ENCODE measurements around the gene METTL5. TPM values are rescaled to one million over a fixed set of nuclear protein-coding genes. Genes with fewer than 3 reads are reported as not detected.
"Not testable (repeated sequence)": the region's sequence is repeated elsewhere in the genome, so short reads cannot be mapped to it uniquely, and the experiment has no call there.

METTL5 gene
- total and polyA plus RNA-seq, 2 experiments from 2014 or later, result 60.7 to 61.0 TPM

- peaks cover 74% of the 10 kb centered on the region for H3K79me2 ChIP-seq
- H3K27me3 ChIP-seq, result no peaks in the 10 kb centered on the region
- H3K4me2 ChIP-seq, result no peak overlapping the region
- peaks cover 6% of the 10 kb centered on the region for H4K20me1 ChIP-seq (ENCODE audit: insufficient read depth, poor library complexity, severe bottlenecking)
- no peaks in the 10 kb centered on the region for H3K36me3 ChIP-seq (replicated peaks; ENCODE audit: insufficient read depth, low read depth)
- 82% methylated on average over 4 of the region's 4 CpGs for WGBS (ENCODE audit: low lambda C conversion rate, missing lambda C conversion rate)
- no peaks in the 10 kb centered on the region for H3K4me1 ChIP-seq (ENCODE audit: insufficient read depth)
- no peak overlapping the region for H3K4me3 ChIP-seq
- TF ChIP-seq EZH2 (IDR thresholded peaks at IDR 0.05; ENCODE audit: borderline replicate concordance) (no peak), CTCF (IDR thresholded peaks at IDR 0.05; ENCODE audit: poor library complexity) (no peak), EZH2phosphoT487 (IDR thresholded peaks at IDR 0.05; ENCODE audit: low read depth, severe bottlenecking, unreplicated experiment) (no peak)
- no peak for DNase-seq (ENCODE audit: low spot score)
- H3K27ac ChIP-seq, result no peak overlapping the region
- no peak overlapping the region for H2AFZ ChIP-seq
- H3K9me2 ChIP-seq (replicated peaks; ENCODE audit: insufficient read depth), result no peaks in the 10 kb centered on the region
- no peaks in the 10 kb centered on the region for H3K9me3 ChIP-seq (ENCODE audit: low read depth)
These were observed 35.4 kb upstream of the METTL5 start for GRCh38 chr2:169860149-169860548.

- Histone ChIP-seq H3K4me1 (ENCODE audit: insufficient read depth) (no peaks in the 10 kb centered on the region), H3K4me2 (no peak overlapping the region), H3K27ac (no peak overlapping the region), H3K4me3 (no peak overlapping the region), H2AFZ (no peak overlapping the region), H3K36me3 (replicated peaks; ENCODE audit: insufficient read depth, low read depth) (no peaks in the 10 kb centered on the region), H3K27me3 (no peaks in the 10 kb centered on the region), H4K20me1 (ENCODE audit: insufficient read depth, poor library complexity, severe bottlenecking) (peaks cover 6% of the 10 kb centered on the region), H3K9me3 (ENCODE audit: low read depth) (no peaks in the 10 kb centered on the region), H3K79me2 (peaks cover 74% of the 10 kb centered on the region), H3K9me2 (replicated peaks; ENCODE audit: insufficient read depth) (no peaks in the 10 kb centered on the region)
- DNase-seq (ENCODE audit: low spot score), result no peak
- WGBS (ENCODE audit: low lambda C conversion rate, missing lambda C conversion rate), result 98% methylated on average over 4 of the region's 4 CpGs
- no peak for TF ChIP-seq EZH2phosphoT487 (IDR thresholded peaks at IDR 0.05; ENCODE audit: low read depth, severe bottlenecking, unreplicated experiment)
- no peak for TF ChIP-seq EZH2 (IDR thresholded peaks at IDR 0.05; ENCODE audit: borderline replicate concordance)
- no peak for TF ChIP-seq CTCF (IDR thresholded peaks at IDR 0.05; ENCODE audit: poor library complexity)
These were observed 34.7 kb upstream of the METTL5 start for GRCh38 chr2:169859423-169859822.

- not testable (repeated sequence) for H3K27ac ChIP-seq
- WGBS (ENCODE audit: low lambda C conversion rate, missing lambda C conversion rate), result 81% methylated on average over 12 of the region's 42 CpGs
- H3K79me2 ChIP-seq, result peaks cover 60% of the 10 kb centered on the region
These were observed 30.9 kb upstream of the METTL5 start for GRCh38 chr2:169855281-169856258.

GRCh38 chr2:169853041-169853668 lies 28.4 kb upstream of the METTL5 start:
- TF ChIP-seq EZH2 (IDR thresholded peaks at IDR 0.05; ENCODE audit: borderline replicate concordance), result no peak
- TF ChIP-seq CTCF (IDR thresholded peaks at IDR 0.05; ENCODE audit: poor library complexity), result no peak
- TF ChIP-seq EZH2phosphoT487 (IDR thresholded peaks at IDR 0.05; ENCODE audit: low read depth, severe bottlenecking, unreplicated experiment), result no peak
- H3K9me3 ChIP-seq (ENCODE audit: low read depth), result no peaks in the 10 kb centered on the region
- no peaks in the 10 kb centered on the region for H3K36me3 ChIP-seq (replicated peaks; ENCODE audit: insufficient read depth, low read depth)
- no peak overlapping the region for H3K27ac ChIP-seq
- no peak overlapping the region for H3K4me3 ChIP-seq
- peaks cover 58% of the 10 kb centered on the region for H3K79me2 ChIP-seq
- 93% methylated on average over 4 of the region's 4 CpGs for WGBS (ENCODE audit: low lambda C conversion rate, missing lambda C conversion rate)
- peaks cover 5% of the 10 kb centered on the region for H3K4me1 ChIP-seq (ENCODE audit: insufficient read depth)
- H4K20me1 ChIP-seq (ENCODE audit: insufficient read depth, poor library complexity, severe bottlenecking), result no peaks in the 10 kb centered on the region
- no peaks in the 10 kb centered on the region for H3K27me3 ChIP-seq
- H3K9me2 ChIP-seq (replicated peaks; ENCODE audit: insufficient read depth), result no peaks in the 10 kb centered on the region
- no peak for DNase-seq (ENCODE audit: low spot score)
- no peak overlapping the region for H2AFZ ChIP-seq
- H3K4me2 ChIP-seq, result no peak overlapping the region

More at GRCh38 chr2:169855281-169856258, 30.9 kb upstream of the METTL5 start:
- not testable (repeated sequence) for H4K20me1 ChIP-seq (ENCODE audit: insufficient read depth, poor library complexity, severe bottlenecking); H3K36me3 ChIP-seq (replicated peaks; ENCODE audit: insufficient read depth, low read depth); H3K4me1 ChIP-seq (ENCODE audit: insufficient read depth); H2AFZ ChIP-seq; H3K9me2 ChIP-seq (replicated peaks; ENCODE audit: insufficient read depth); DNase-seq (ENCODE audit: low spot score); H3K4me2 ChIP-seq; H3K27me3 ChIP-seq; H3K4me3 ChIP-seq; H3K9me3 ChIP-seq (ENCODE audit: low read depth)
